Measurements from ENCODE around the gene HTR3A.
A peak's percentile ranks its signal among the peaks of the same experiment; 100 is the strongest.

HTR3A gene

DNA sequence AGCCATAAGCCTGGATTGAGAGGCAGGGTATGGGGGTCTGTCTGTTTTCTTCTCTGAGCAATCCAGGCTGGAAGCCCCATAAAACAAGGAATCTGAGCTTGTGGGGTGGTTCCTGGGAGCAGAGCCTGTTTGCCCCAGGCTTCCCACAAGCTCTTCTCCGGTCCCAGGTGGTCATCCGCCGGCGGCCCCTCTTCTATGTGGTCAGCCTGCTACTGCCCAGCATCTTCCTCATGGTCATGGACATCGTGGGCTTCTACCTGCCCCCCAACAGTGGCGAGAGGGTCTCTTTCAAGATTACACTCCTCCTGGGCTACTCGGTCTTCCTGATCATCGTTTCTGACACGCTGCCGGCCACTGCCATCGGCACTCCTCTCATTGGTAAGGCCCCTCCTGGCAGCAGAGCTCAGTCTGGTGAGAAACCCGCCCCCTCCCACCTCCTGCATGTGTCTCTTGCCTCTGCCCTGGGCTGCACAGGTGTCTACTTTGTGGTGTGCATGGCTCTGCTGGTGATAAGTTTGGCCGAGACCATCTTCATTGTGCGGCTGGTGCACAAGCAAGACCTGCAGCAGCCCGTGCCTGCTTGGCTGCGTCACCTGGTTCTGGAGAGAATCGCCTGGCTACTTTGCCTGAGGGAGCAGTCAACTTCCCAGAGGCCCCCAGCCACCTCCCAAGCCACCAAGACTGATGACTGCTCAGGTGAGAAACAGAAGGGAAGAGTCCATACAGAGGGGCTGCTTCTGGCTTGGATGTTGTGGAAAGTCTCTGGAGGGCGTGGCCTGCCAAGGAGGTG, 11.6 kb downstream of the HTR3A start:
- no peak overlapping the region for H3K4me3 ChIP-seq (ENCODE audit: low read depth, low read length)
- no peak for DNase-seq (ENCODE audit: low read depth)
- in situ Hi-C loops (cut with HindIII; ENCODE audit: low sequenced_read_pairs), result no loop called here
- no peak for TF ChIP-seq CTCF (IDR thresholded peaks at IDR 0.05; ENCODE audit: low read depth, low read length, missing control alignments)

- in situ Hi-C loops (cut with HindIII; ENCODE audit: low sequenced_read_pairs), result no loop called here
- no peak overlapping the region for H3K4me3 ChIP-seq (ENCODE audit: low read depth, low read length)
- TF ChIP-seq CTCF (IDR thresholded peaks at IDR 0.05; ENCODE audit: low read depth, low read length, missing control alignments), result no peak
- DNase-seq (ENCODE audit: low read depth), result no peak
These were observed 14.5 kb downstream of the HTR3A start for GRCh38 chr11:113989381-113989780.

GRCh38 chr11:113989916-113990315, 15.0 kb downstream of the HTR3A start:
- TF ChIP-seq CTCF (IDR thresholded peaks at IDR 0.05; ENCODE audit: low read depth, low read length, missing control alignments), result no peak
- no peak for DNase-seq (ENCODE audit: low read depth)
- no peak overlapping the region for H3K4me3 ChIP-seq (ENCODE audit: low read depth, low read length)
- in situ Hi-C loops (cut with HindIII; ENCODE audit: low sequenced_read_pairs), result no loop called here

DNA sequence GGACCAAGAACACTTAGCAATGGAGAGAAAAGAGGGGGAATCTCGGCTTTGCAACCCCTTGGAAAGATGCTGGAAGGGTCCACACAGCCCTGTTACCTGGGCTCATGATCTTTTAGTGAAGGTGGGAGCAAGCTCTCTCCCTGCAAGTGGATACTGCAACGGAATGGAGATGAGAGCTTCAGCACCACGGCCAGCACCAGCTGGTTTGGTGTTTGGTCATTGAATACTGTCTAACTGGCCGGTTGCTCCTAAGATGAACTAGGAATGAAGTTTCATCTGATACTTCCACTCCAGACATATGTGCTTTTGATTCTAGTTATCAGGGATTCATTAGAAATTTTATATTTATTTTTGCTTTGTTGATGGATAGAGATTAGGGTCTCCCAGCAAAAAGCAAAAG, 16.3 kb downstream of the HTR3A start:
- H3K4me3 ChIP-seq (ENCODE audit: low read depth, low read length), result no peak overlapping the region
- in situ Hi-C loops (cut with HindIII; ENCODE audit: low sequenced_read_pairs), result no loop called here
- peak; percentile 35 for DNase-seq (ENCODE audit: low read depth)
- TF ChIP-seq CTCF (IDR thresholded peaks at IDR 0.05; ENCODE audit: low read depth, low read length, missing control alignments), result no peak

- no peak for DNase-seq (ENCODE audit: low read depth)
- in situ Hi-C loops (cut with HindIII; ENCODE audit: low sequenced_read_pairs), result no loop called here
- H3K4me3 ChIP-seq (ENCODE audit: low read depth, low read length), result no peak overlapping the region
- no peak for TF ChIP-seq CTCF (IDR thresholded peaks at IDR 0.05; ENCODE audit: low read depth, low read length, missing control alignments)
These were observed 17.0 kb downstream of the HTR3A start for GRCh38 chr11:113991718-113992458.

DNA sequence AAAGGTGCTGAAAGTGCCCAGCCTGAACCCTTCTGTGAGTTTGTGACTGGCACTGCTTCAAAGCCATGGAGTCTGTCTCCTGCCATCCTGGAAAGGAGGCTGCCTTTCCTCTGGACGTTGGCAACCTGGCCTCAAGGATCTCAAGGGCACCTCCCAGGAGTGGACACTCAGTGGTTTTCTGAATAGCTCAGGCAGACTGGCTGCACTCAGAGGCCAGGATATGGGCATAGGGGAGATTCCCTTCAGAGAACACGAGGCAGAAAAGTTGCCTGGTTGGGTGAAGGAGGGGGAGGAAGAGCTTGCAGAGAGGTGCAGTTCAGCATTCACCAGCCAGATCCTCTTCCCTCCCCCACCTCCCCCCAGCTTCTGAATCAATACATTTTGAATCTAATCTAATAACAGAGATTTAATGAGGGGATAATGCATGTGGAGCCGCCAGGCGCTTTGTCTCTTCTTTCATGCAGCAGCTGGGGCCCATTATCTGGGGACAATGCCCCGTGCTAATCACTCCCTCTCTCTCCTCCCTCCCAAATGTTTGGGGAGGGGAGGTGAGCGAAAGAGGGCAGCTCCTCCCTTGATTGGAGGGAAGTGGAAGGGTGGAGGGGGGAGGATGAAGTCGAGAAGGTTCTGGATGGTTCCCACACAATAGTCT, 17.7 kb downstream of the HTR3A start:
- no peak for TF ChIP-seq CTCF (IDR thresholded peaks at IDR 0.05; ENCODE audit: low read depth, low read length, missing control alignments)
- no peak for DNase-seq (ENCODE audit: low read depth)
- in situ Hi-C loops (cut with HindIII; ENCODE audit: low sequenced_read_pairs), result no loop called here
- no peak overlapping the region for H3K4me3 ChIP-seq (ENCODE audit: low read depth, low read length)

All from astrocyte of the cerebellum (primary cell).